ENCODE results near the gene PLXNC1. TPM values are rescaled to one million over a fixed set of nuclear protein-coding genes. Genes with fewer than 3 reads are reported as not detected.

PLXNC1 gene
- 1.5 and 2.3 TPM in 2 replicates for total RNA-seq

GRCh38 chr12:94147991-94148738, at the start of gene PLXNC1:
PLXNC1 (plus strand) TSS chr12:94148577; CDS start chr12:94148972, 395 bp downstream.

